Activated naive CD4-positive, alpha-beta T cell treated with anti-CD3 and anti-CD28 coated beads, Interleukin-2, amount 50 U/mL, for 16 hours (primary cell): Measurements from ENCODE around the gene TAS2R41.
"Not testable (repeated sequence)": the region's sequence is repeated elsewhere in the genome, so short reads cannot be mapped to it uniquely, and the experiment has no call there.

Experiments
- DNase-seq: peaks from one replicate; pipeline ENCODE4 v3.0.0-alpha.2; 2020

The TAS2R41 gene

GRCh38 chr7:143522309-143522916, 44.7 kb downstream of the TAS2R41 start:
- not testable (repeated sequence) for DNase-seq
